ENCODE results near the gene SNAP23.
"Not testable (repeated sequence)": the region's sequence is repeated elsewhere in the genome, so short reads cannot be mapped to it uniquely, and the experiment has no call there.

Gene SNAP23

GRCh38 chr15:42498212-42499068 lies 3.0 kb downstream of the SNAP23 start:
- DNase-seq, result no peak

- no peak for DNase-seq
These were observed 4.6 kb downstream of the SNAP23 start for GRCh38 chr15:42499858-42500609.

GRCh38 chr15:42502477-42502876 lies 7.0 kb downstream of the SNAP23 start:
- DNase-seq, result no peak

GRCh38 chr15:42503825-42504224 lies 8.4 kb downstream of the SNAP23 start:
- DNase-seq, result no peak

- no peak for DNase-seq
These were observed 9.2 kb downstream of the SNAP23 start for GRCh38 chr15:42504631-42505030.

GRCh38 chr15:42507514-42507913 lies 12.1 kb downstream of the SNAP23 start:
- no peak for DNase-seq

- no peak for DNase-seq
These were observed 12.8 kb downstream of the SNAP23 start for GRCh38 chr15:42508263-42508690.

- no peak for DNase-seq
These were observed 15.0 kb downstream of the SNAP23 start for GRCh38 chr15:42510258-42511006.

GRCh38 chr15:42511007-42511391 lies 15.6 kb downstream of the SNAP23 start:
- DNase-seq, result no peak

- peak; percentile 3 for DNase-seq
These were observed 27.9 kb downstream of the SNAP23 start for GRCh38 chr15:42523331-42523730.

GRCh38 chr15:42528970-42529369 lies 33.5 kb downstream of the SNAP23 start:
- DNase-seq, result no peak

- DNase-seq, result no peak
These were observed 37.8 kb downstream of the SNAP23 start for GRCh38 chr15:42533246-42533645.

- no peak for DNase-seq
These were observed 49.6 kb downstream of the SNAP23 start for GRCh38 chr15:42544853-42545629.

GRCh38 chr15:42547918-42548248 lies 52.4 kb downstream of the SNAP23 start:
- peak; percentile 46 for DNase-seq

- peak; percentile 89 for DNase-seq
These were observed 53.0 kb downstream of the SNAP23 start, which contains the start of the genes HAUS2 and LRRC57 for GRCh38 chr15:42548249-42549031. HAUS2 (plus strand) TSS chr15:42548838; CDS start chr15:42548873, 35 bp downstream. LRRC57 (minus strand) TSS chr15:42548793; CDS start chr15:42548434, 359 bp downstream.

GRCh38 chr15:42549032-42549491 lies 53.6 kb downstream of the SNAP23 start:
- peak; percentile 61 for DNase-seq

GRCh38 chr15:42549741-42550392 lies 54.4 kb downstream of the SNAP23 start:
- no peak for DNase-seq

- DNase-seq, result no peak
These were observed 58.1 kb downstream of the SNAP23 start for GRCh38 chr15:42553554-42553953.

GRCh38 chr15:42556550-42557207 lies 61.2 kb downstream of the SNAP23 start:
- DNase-seq, result not testable (repeated sequence)

- no peak for DNase-seq
These were observed 63.3 kb downstream of the SNAP23 start for GRCh38 chr15:42558739-42559138.

Measured in NCI-H69 (cell line).